Activated naive CD4-positive, alpha-beta T cell treated with anti-CD3 and anti-CD28 coated beads for 36 hours (primary cell): Measurements from ENCODE around the gene PIMREG. TPM values are rescaled to one million over a fixed set of nuclear protein-coding genes. Genes with fewer than 3 reads are reported as not detected.

ENCODE experiments used
- CTCF ChIA-PET: fragments of 350-600 bp; sonication (Branson Sonifier 250); formaldehyde crosslinking; loops from one replicate; lab custom pipeline; 2021; ENCODE audit warnings: antibody characterized with exemption; lab: Charles Lee
- DNase-seq: peaks from one replicate; pipeline ENCODE4 v3.0.0-alpha.2; 2020
- H3K27ac Mint-ChIP-seq: one replicate; pipeline ENCODE4 v1.8.0; 2021; ENCODE audit warnings: mild to moderate bottlenecking, mixed read lengths
- H3K27me3 Mint-ChIP-seq: one replicate; pipeline ENCODE4 v1.8.0; 2021; ENCODE audit warnings: low read depth, mixed read lengths
- H3K36me3 Mint-ChIP-seq: one replicate; pipeline ENCODE4 v1.8.0; 2021; ENCODE audit warnings: low read depth, mixed read lengths
- H3K4me1 Mint-ChIP-seq: one replicate; pipeline ENCODE4 v1.8.0; 2021; ENCODE audit warnings: low read depth, mixed read lengths
- H3K4me3 Mint-ChIP-seq: one replicate; pipeline ENCODE4 v1.8.0; 2021; ENCODE audit warnings: mild to moderate bottlenecking, moderate library complexity, mixed read lengths
- H3K9me3 Mint-ChIP-seq: one replicate; pipeline ENCODE4 v1.8.0; 2021; ENCODE audit warnings: mixed read lengths
- intact Hi-C: fragments of 100-400 bp; cut with micrococcal nuclease; formaldehyde crosslinking; loops from one replicate; pipeline ENCODE4 v1.15.1; 2023
- total RNA-seq, 2 experiments: library from RNA; stranded (reverse); gene quantifications; one replicate each; pipeline ENCODE4 v1.2.3, GENCODE V29; 2021

PIMREG gene
- total RNA-seq, 2 experiments from 2014 or later, result 18.1 to 19.0 TPM

- no peak for DNase-seq
- CTCF ChIA-PET, result interaction anchor here (0.6 kb wide), 1 partner anchor 7 kb away, joined by 3 read pairs; no protein-coding TSS in a partner anchor
- Mint-ChIP-seq H3K27ac (no peak overlapping the region), H3K27me3 (no peaks in the 10 kb centered on the region), H3K9me3 (no peaks in the 10 kb centered on the region), H3K4me1 (peaks cover 8% of the 10 kb centered on the region), H3K36me3 (no peaks in the 10 kb centered on the region), H3K4me3 (no peak overlapping the region)
- intact Hi-C loops, result no loop called here
Measured at GRCh38 chr17:6465206-6466003, 21.1 kb downstream of the PIMREG start.

- Mint-ChIP-seq H3K4me3 (no peak overlapping the region), H3K27me3 (no peaks in the 10 kb centered on the region), H3K27ac (no peak overlapping the region), H3K36me3 (no peaks in the 10 kb centered on the region), H3K9me3 (no peaks in the 10 kb centered on the region), H3K4me1 (no peaks in the 10 kb centered on the region)
- CTCF ChIA-PET, result no interaction called here
- intact Hi-C loops, result no loop called here
- DNase-seq, result no peak
Measured at GRCh38 chr17:6467567-6467966, 23.3 kb downstream of the PIMREG start.

- Mint-ChIP-seq H3K27ac (no peak overlapping the region), H3K36me3 (no peaks in the 10 kb centered on the region), H3K4me3 (no peak overlapping the region), H3K27me3 (no peaks in the 10 kb centered on the region), H3K4me1 (no peaks in the 10 kb centered on the region), H3K9me3 (no peaks in the 10 kb centered on the region)
- CTCF ChIA-PET, result no interaction called here
- intact Hi-C loops, result no loop called here
- DNase-seq, result no peak
Measured at GRCh38 chr17:6468051-6468790, 24.0 kb downstream of the PIMREG start.

GRCh38 chr17:6470146-6470718, 26.0 kb downstream of the PIMREG start:
- no peak overlapping the region for H3K4me3 Mint-ChIP-seq

GRCh38 chr17:6470751-6471521, 26.7 kb downstream of the PIMREG start:
- intact Hi-C loops, result loop anchor here (5.0 kb wide), 1 partner anchor 76 kb away; no protein-coding TSS in a partner anchor
- H3K4me1 Mint-ChIP-seq, result no peaks in the 10 kb centered on the region
- no peaks in the 10 kb centered on the region for H3K36me3 Mint-ChIP-seq
- DNase-seq, result no peak
- H3K27me3 Mint-ChIP-seq, result no peaks in the 10 kb centered on the region
- no peak overlapping the region for H3K27ac Mint-ChIP-seq
- CTCF ChIA-PET, result interaction anchor here (1.0 to 3.0 kb wide), 3 partner anchors 10 to 63 kb away, joined by 3 to 17 read pairs (median 5); no protein-coding TSS in a partner anchor
- H3K9me3 Mint-ChIP-seq, result no peaks in the 10 kb centered on the region
- no peak overlapping the region for H3K4me3 Mint-ChIP-seq

More at GRCh38 chr17:6470146-6470718, 26.0 kb downstream of the PIMREG start:
- no peaks in the 10 kb centered on the region for H3K4me1 Mint-ChIP-seq
- CTCF ChIA-PET, result no interaction called here
- H3K27me3 Mint-ChIP-seq, result no peaks in the 10 kb centered on the region
- no peak overlapping the region for H3K27ac Mint-ChIP-seq
- intact Hi-C loops, result loop anchor here (5.0 kb wide), 1 partner anchor 77 kb away; no protein-coding TSS in a partner anchor
- H3K36me3 Mint-ChIP-seq, result no peaks in the 10 kb centered on the region
- no peak for DNase-seq
- H3K9me3 Mint-ChIP-seq, result no peaks in the 10 kb centered on the region

- intact Hi-C loops, result loop anchor here (5.0 kb wide), 1 partner anchor 76 kb away; no protein-coding TSS in a partner anchor
- Mint-ChIP-seq H3K4me1 (no peaks in the 10 kb centered on the region), H3K27me3 (no peaks in the 10 kb centered on the region), H3K4me3 (no peak overlapping the region), H3K27ac (no peak overlapping the region), H3K36me3 (no peaks in the 10 kb centered on the region), H3K9me3 (no peaks in the 10 kb centered on the region)
- CTCF ChIA-PET, result interaction anchor here (0.6 to 3.0 kb wide), 6 partner anchors 10 to 531 kb away, joined by 3 to 17 read pairs (median 4); no protein-coding TSS in a partner anchor
- DNase-seq, result no peak
Measured at GRCh38 chr17:6471531-6472465, 27.5 kb downstream of the PIMREG start.

- Mint-ChIP-seq H3K36me3 (no peaks in the 10 kb centered on the region), H3K27me3 (no peaks in the 10 kb centered on the region), H3K9me3 (no peaks in the 10 kb centered on the region), H3K4me1 (no peaks in the 10 kb centered on the region), H3K4me3 (no peak overlapping the region), H3K27ac (no peak overlapping the region)
- DNase-seq, result no peak
- CTCF ChIA-PET, result interaction anchor here (0.6 to 3.0 kb wide), 9 partner anchors 8 to 531 kb away, joined by 3 to 17 read pairs (median 4); no protein-coding TSS in a partner anchor
- intact Hi-C loops, result loop anchor here (5.0 kb wide), 1 partner anchor 75 kb away; no protein-coding TSS in a partner anchor
Measured at GRCh38 chr17:6472517-6472916, 28.3 kb downstream of the PIMREG start.

GRCh38 chr17:6473128-6473767, 29.0 kb downstream of the PIMREG start:
- no peak overlapping the region for H3K4me3 Mint-ChIP-seq
- no peaks in the 10 kb centered on the region for H3K9me3 Mint-ChIP-seq
- no peaks in the 10 kb centered on the region for H3K4me1 Mint-ChIP-seq
- CTCF ChIA-PET, result interaction anchor here (0.5 to 3.0 kb wide), 17 partner anchors 8 to 318 kb away, joined by 3 to 17 read pairs (median 3); partner anchors contain the start of gene XAF1
- no peaks in the 10 kb centered on the region for H3K27me3 Mint-ChIP-seq
- intact Hi-C loops, result loop anchor here (5.0 kb wide), 1 partner anchor 74 kb away; no protein-coding TSS in a partner anchor
- no peaks in the 10 kb centered on the region for H3K36me3 Mint-ChIP-seq
- no peak overlapping the region for H3K27ac Mint-ChIP-seq
- DNase-seq, result peak; percentile 81

GRCh38 chr17:6474376-6474775, 30.1 kb downstream of the PIMREG start:
- no peaks in the 10 kb centered on the region for H3K9me3 Mint-ChIP-seq
- CTCF ChIA-PET, result interaction anchor here (1.1 to 1.6 kb wide), 2 partner anchors 99 to 123 kb away, joined by 3 to 5 read pairs; no protein-coding TSS in a partner anchor

GRCh38 chr17:6474906-6475305, 30.7 kb downstream of the PIMREG start:
- no peaks in the 10 kb centered on the region for H3K27me3 Mint-ChIP-seq
- no peaks in the 10 kb centered on the region for H3K9me3 Mint-ChIP-seq
- H3K27ac Mint-ChIP-seq, result no peak overlapping the region
- H3K4me3 Mint-ChIP-seq, result no peak overlapping the region
- H3K36me3 Mint-ChIP-seq, result no peaks in the 10 kb centered on the region
- no peak for DNase-seq
- H3K4me1 Mint-ChIP-seq, result no peaks in the 10 kb centered on the region
- CTCF ChIA-PET, result interaction anchor here (0.9 to 1.1 kb wide), 2 partner anchors 26 to 100 kb away, joined by 3 read pairs; no protein-coding TSS in a partner anchor
- intact Hi-C loops, result loop anchor here (5.0 kb wide), 1 partner anchor 72 kb away; no protein-coding TSS in a partner anchor

More at GRCh38 chr17:6474376-6474775, 30.1 kb downstream of the PIMREG start:
- H3K36me3 Mint-ChIP-seq, result no peaks in the 10 kb centered on the region
- no peak overlapping the region for H3K27ac Mint-ChIP-seq
- H3K4me3 Mint-ChIP-seq, result no peak overlapping the region
- intact Hi-C loops, result loop anchor here (5.0 kb wide), 1 partner anchor 73 kb away; no protein-coding TSS in a partner anchor
- DNase-seq, result no peak
- H3K27me3 Mint-ChIP-seq, result no peaks in the 10 kb centered on the region
- no peaks in the 10 kb centered on the region for H3K4me1 Mint-ChIP-seq
